ENCODE measurements around the gene BMPER.

The BMPER gene

GRCh38 chr7:34016876-34017275 lies 111.5 kb downstream of the BMPER start:
- no peak for TF ChIP-seq TAF1 (IDR thresholded peaks at IDR 0.05; ENCODE audit: borderline replicate concordance, insufficient read depth, low read length)
- no peak for TF ChIP-seq SIN3A (IDR thresholded peaks at IDR 0.05; ENCODE audit: borderline replicate concordance, insufficient read depth, low read length)
- no peak for TF ChIP-seq FOXP2 (optimal IDR thresholded peaks at IDR 0.05; ENCODE audit: borderline replicate concordance, extremely low read depth, extremely low read length, insufficient read depth)
- TF ChIP-seq POLR2AphosphoS5 (IDR thresholded peaks at IDR 0.05; ENCODE audit: low read depth, low read length) = no peak
- TF ChIP-seq, protein P1, sequence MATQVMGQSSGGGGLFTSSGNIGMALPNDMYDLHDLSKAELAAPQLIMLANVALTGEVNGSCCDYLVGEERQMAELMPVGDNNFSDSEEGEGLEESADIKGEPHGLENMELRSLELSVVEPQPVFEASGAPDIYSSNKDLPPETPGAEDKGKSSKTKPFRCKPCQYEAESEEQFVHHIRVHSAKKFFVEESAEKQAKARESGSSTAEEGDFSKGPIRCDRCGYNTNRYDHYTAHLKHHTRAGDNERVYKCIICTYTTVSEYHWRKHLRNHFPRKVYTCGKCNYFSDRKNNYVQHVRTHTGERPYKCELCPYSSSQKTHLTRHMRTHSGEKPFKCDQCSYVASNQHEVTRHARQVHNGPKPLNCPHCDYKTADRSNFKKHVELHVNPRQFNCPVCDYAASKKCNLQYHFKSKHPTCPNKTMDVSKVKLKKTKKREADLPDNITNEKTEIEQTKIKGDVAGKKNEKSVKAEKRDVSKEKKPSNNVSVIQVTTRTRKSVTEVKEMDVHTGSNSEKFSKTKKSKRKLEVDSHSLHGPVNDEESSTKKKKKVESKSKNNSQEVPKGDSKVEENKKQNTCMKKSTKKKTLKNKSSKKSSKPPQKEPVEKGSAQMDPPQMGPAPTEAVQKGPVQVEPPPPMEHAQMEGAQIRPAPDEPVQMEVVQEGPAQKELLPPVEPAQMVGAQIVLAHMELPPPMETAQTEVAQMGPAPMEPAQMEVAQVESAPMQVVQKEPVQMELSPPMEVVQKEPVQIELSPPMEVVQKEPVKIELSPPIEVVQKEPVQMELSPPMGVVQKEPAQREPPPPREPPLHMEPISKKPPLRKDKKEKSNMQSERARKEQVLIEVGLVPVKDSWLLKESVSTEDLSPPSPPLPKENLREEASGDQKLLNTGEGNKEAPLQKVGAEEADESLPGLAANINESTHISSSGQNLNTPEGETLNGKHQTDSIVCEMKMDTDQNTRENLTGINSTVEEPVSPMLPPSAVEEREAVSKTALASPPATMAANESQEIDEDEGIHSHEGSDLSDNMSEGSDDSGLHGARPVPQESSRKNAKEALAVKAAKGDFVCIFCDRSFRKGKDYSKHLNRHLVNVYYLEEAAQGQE (IDR thresholded peaks at IDR 0.05; ENCODE audit: insufficient read depth in 1 of 2, low read depth in 2 of 2, low read length in 2 of 2) = no peak

DNA sequence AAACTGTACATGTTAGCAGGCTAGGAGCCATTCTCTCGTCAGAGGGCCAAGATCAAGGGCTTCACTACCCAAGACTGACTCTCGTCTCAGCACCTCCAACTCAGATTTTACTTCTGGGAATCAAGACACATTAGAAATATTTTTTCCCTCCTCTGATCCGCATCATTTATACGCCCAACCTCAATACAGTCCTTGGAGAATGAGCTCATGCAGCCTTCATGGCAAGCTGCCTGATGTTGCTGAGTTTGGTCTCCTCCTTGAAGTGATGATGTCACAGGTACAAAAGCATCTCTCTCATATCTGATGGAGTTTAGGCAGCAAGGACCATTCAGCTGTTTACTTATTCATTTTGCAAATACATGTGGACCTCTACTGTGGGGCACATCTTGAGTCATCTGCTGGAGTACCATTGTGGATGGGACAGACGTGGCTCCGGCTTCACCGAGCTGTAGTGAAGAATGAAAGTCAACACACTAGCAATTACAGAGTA lies 114.0 kb downstream of the BMPER start:
- TF ChIP-seq, protein P1 (IDR thresholded peaks at IDR 0.05; ENCODE audit: insufficient read depth in 1 of 2, low read depth in 2 of 2, low read length in 2 of 2) = no peak
- no peak for TF ChIP-seq POLR2AphosphoS5 (IDR thresholded peaks at IDR 0.05; ENCODE audit: low read depth, low read length)

- TF ChIP-seq POLR2AphosphoS5 (IDR thresholded peaks at IDR 0.05; ENCODE audit: low read depth, low read length) = no peak
- TF ChIP-seq, protein P1 (IDR thresholded peaks at IDR 0.05; ENCODE audit: insufficient read depth in 1 of 2, low read depth in 2 of 2, low read length in 2 of 2) = no peak
- no peak for TF ChIP-seq SIN3A (IDR thresholded peaks at IDR 0.05; ENCODE audit: borderline replicate concordance, insufficient read depth, low read length)
- TF ChIP-seq FOXP2 (optimal IDR thresholded peaks at IDR 0.05; ENCODE audit: borderline replicate concordance, extremely low read depth, extremely low read length, insufficient read depth) = no peak
- no peak for TF ChIP-seq TAF1 (IDR thresholded peaks at IDR 0.05; ENCODE audit: borderline replicate concordance, insufficient read depth, low read length)
These were observed 117.3 kb downstream of the BMPER start for GRCh38 chr7:34022626-34023025.

GRCh38 chr7:34025600-34025999 lies 120.3 kb downstream of the BMPER start:
- TF ChIP-seq SIN3A (IDR thresholded peaks at IDR 0.05; ENCODE audit: borderline replicate concordance, insufficient read depth, low read length) (no peak), FOXP2 (optimal IDR thresholded peaks at IDR 0.05; ENCODE audit: borderline replicate concordance, extremely low read depth, extremely low read length, insufficient read depth) (no peak), TAF1 (IDR thresholded peaks at IDR 0.05; ENCODE audit: borderline replicate concordance, insufficient read depth, low read length) (no peak), POLR2AphosphoS5 (IDR thresholded peaks at IDR 0.05; ENCODE audit: low read depth, low read length) (no peak)
- TF ChIP-seq, protein P1 (IDR thresholded peaks at IDR 0.05; ENCODE audit: insufficient read depth in 1 of 2, low read depth in 2 of 2, low read length in 2 of 2) = no peak
